ENCODE data around the gene ALLC. TPM values are rescaled to one million over a fixed set of nuclear protein-coding genes. Genes with fewer than 3 reads are reported as not detected.
"Not testable (repeated sequence)": the region's sequence is repeated elsewhere in the genome, so short reads cannot be mapped to it uniquely, and the experiment has no call there.

The ALLC gene
- total RNA-seq (2014; rRNA removed; shearing (Covaris generic)) = not detected in 2 replicates
- polyA plus RNA-seq (2014; cell fraction: nucleus; rRNA removed) = not detected in 2 replicates

GRCh38 chr2:3657881-3658280, at the start of gene ALLC:
ALLC (plus strand) TSS chr2:3658200; CDS start chr2:3671158, 12,958 bp downstream.
- DNase-seq (ENCODE audit: extremely low read depth, low read depth) = no peak

- DNase-seq (ENCODE audit: extremely low read depth, low read depth) = no peak
These were observed 49.4 kb upstream of the ALLC start for GRCh38 chr2:3608373-3609278.

GRCh38 chr2:3609279-3609673, 48.7 kb upstream of the ALLC start:
- DNase-seq (ENCODE audit: extremely low read depth, low read depth) = not testable (repeated sequence)

- no peak for DNase-seq (ENCODE audit: extremely low read depth, low read depth)
These were observed 47.6 kb upstream of the ALLC start for GRCh38 chr2:3610415-3610814.

GRCh38 chr2:3610881-3611505, 47.0 kb upstream of the ALLC start:
- no peak for DNase-seq (ENCODE audit: extremely low read depth, low read depth)

- no peak for DNase-seq (ENCODE audit: extremely low read depth, low read depth)
These were observed 46.4 kb upstream of the ALLC start for GRCh38 chr2:3611589-3611988.

GRCh38 chr2:3612639-3613523, 45.1 kb upstream of the ALLC start:
- no peak for DNase-seq (ENCODE audit: extremely low read depth, low read depth)

- no peak for DNase-seq (ENCODE audit: extremely low read depth, low read depth)
These were observed 44.5 kb upstream of the ALLC start for GRCh38 chr2:3613524-3613905.

GRCh38 chr2:3614743-3615142, 43.3 kb upstream of the ALLC start:
- not testable (repeated sequence) for DNase-seq (ENCODE audit: extremely low read depth, low read depth)

GRCh38 chr2:3615541-3616200, 42.3 kb upstream of the ALLC start:
- DNase-seq (ENCODE audit: extremely low read depth, low read depth) = not testable (repeated sequence)

- DNase-seq (ENCODE audit: extremely low read depth, low read depth) = not testable (repeated sequence)
These were observed 41.4 kb upstream of the ALLC start for GRCh38 chr2:3616435-3617197.

- DNase-seq (ENCODE audit: extremely low read depth, low read depth) = no peak
These were observed 40.7 kb upstream of the ALLC start for GRCh38 chr2:3617198-3617890.

- DNase-seq (ENCODE audit: extremely low read depth, low read depth) = no peak
These were observed 39.6 kb upstream of the ALLC start for GRCh38 chr2:3618367-3618766.

GRCh38 chr2:3619033-3619432, 39.0 kb upstream of the ALLC start:
- no peak for DNase-seq (ENCODE audit: extremely low read depth, low read depth)

GRCh38 chr2:3619661-3620060, 38.3 kb upstream of the ALLC start:
- not testable (repeated sequence) for DNase-seq (ENCODE audit: extremely low read depth, low read depth)

GRCh38 chr2:3620834-3621233, 37.2 kb upstream of the ALLC start:
- no peak for DNase-seq (ENCODE audit: extremely low read depth, low read depth)

- no peak for DNase-seq (ENCODE audit: extremely low read depth, low read depth)
These were observed 35.0 kb upstream of the ALLC start for GRCh38 chr2:3622967-3623366.

GRCh38 chr2:3624059-3624794, 33.8 kb upstream of the ALLC start:
- DNase-seq (ENCODE audit: extremely low read depth, low read depth) = no peak
